ENCODE data around the gene TTLL3. TPM values are rescaled to one million over a fixed set of nuclear protein-coding genes. Genes with fewer than 3 reads are reported as not detected.

TTLL3 gene
- total and polyA plus RNA-seq, 2 of the 8 experiments (the other 6 are each of a cell fraction or from before 2014, with no cell fraction given): 5.9 to 8.9 TPM

DNA sequence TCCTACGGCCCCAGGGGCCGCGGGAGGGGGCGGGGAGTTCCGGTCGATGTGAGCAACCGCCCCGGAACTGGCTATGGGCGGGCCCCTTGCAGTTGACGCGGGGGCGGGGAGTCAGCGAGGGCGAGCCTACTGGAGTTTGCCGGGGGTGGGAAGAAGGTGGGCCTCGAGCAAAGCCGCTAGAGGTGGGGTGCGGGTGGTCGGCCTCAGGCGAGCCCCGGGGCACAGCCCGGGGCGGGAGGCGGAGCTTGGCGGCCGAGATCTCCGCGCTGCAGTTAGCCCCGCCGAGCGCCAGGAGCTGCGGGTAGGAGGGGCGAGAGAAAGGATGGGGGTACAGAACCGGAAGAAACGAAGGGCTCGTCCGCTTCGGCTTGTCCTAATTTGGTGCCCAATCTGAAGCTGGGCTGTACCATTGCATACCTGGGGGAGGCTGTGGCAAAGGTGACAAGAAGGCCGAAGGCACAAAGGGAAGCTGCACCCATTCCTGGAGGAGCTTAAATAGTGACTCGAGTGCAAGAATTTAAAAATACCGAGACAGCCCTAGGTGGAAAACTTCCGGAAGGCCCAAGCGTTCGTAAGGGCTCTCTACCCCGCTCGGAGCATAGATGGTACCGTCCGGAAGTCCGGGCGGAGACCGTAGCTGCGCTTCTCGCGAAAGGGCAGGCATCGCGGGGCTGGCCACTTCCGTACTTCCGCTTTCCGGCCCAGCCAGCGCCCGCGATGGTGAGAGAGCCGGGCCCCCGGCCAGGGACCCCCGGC is 17.5 kb upstream of the TTLL3 start, which contains the start of the genes ARPC4 and TADA3 (continued):
- TF ChIP-seq CEBPB (IDR thresholded peaks at IDR 0.05; ENCODE audit: low read depth, low read length): no peak
- peak; percentile 26; the same call in 1 of the 2 replicates for TF ChIP-seq GTF2F1 (IDR thresholded peaks at IDR 0.05; ENCODE audit: borderline replicate concordance, low read depth, low read length)
- TF ChIP-seq RFX5 (IDR thresholded peaks at IDR 0.05; ENCODE audit: borderline replicate concordance, low read depth, low read length): no peak
- no peak for TF ChIP-seq KDM5A (IDR thresholded peaks at IDR 0.05; ENCODE audit: low read length)
- TF ChIP-seq EP300 (IDR thresholded peaks at IDR 0.05; ENCODE audit: borderline replicate concordance in 1 of 2, low read depth in 2 of 2, low read length in 2 of 2): peak in 1 of 2 experiments; percentile 97; a peak in 2 of 3 replicates

All from H1 (cell line).